Measurements from ENCODE around the gene CLECL1.
"Not testable (repeated sequence)": the region's sequence is repeated elsewhere in the genome, so short reads cannot be mapped to it uniquely, and the experiment has no call there.

CLECL1 gene

GRCh38 chr12:9697619-9698018 lies 35.3 kb downstream of the CLECL1 start:
- DNase-seq: no peak

GRCh38 chr12:9695661-9696060 lies 37.2 kb downstream of the CLECL1 start:
- not testable (repeated sequence) for DNase-seq

DNA sequence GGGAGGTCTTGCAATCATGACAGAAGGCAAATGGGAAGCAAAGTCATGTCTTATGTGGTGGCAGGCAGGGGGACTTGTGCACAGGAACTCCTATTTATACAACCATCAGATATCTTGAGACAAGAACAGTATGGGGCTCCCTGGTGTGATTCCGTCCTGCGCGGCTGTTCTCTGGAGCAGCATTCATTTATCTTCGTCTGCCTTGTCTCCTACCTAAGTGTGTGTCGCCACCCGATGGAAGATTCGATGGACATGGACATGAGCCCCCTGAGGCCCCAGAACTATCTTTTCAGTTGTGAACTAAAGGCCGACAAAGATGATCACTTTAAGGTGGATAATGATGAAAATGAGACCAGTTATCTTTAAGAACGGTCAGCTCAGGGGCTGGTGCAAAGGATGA lies 37.7 kb downstream of the CLECL1 start:
- DNase-seq: not testable (repeated sequence)

DNA sequence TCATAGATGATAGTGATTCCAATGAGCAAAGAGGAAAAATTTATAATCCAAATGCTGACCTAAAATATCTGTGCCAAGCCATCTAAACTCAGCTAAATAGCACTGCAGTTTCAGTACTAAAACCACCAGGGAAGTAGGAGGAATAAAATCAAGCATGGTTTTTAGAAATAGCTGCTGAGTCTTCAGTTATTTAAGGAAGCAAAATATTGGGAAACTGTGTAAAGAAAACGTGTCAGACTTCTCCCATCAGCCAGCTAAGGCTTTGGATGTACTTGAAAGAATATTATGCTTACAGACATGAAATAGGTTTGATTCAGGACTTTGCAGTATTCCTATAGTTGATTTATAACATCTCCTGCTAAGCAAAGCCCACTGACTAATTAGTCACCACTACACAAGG lies 38.7 kb downstream of the CLECL1 start:
- no peak for DNase-seq

- DNase-seq: no peak
Measured at GRCh38 chr12:9692909-9693308, 40.0 kb downstream of the CLECL1 start.

DNA sequence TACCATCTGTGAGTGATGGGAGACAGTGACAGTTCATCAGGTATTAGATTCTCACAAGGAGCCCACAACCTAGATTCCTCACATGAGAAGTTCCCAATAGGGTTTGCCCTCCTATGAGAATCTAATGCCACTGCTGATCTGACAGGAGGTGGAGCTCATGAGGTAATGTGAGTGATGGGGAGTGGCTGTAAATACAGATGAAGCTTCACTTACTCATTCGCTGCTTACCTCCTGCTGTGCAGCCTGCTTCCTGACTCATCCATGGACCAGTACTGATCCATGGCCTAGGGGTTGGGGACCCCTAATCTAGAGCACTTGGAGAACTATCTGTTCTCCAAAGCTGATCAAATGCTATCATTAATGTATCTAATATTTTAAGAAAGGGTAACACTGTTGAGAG lies 45.7 kb downstream of the CLECL1 start:
- DNase-seq: no peak

DNA sequence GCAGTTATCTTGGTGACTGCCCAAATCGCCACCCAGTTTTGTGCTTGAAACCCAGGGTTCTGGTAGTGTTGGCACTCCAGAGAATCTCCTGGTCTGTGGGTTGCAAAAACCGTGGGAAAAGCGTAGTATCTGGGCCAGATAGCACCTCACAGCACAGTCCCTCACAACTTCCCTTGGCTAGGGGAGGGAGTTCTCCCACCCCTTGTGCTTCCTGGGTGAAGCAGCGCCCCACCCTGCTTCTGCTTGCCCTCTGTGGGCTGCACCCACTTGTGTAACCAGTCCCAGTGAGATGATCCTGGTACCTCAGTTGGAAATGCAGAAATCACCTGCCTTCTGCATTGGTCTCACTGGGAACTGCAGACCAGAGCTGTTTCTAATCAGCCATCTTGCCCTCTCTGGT lies 47.0 kb downstream of the CLECL1 start:
- DNase-seq: no peak

GRCh38 chr12:9685366-9685765 lies 47.5 kb downstream of the CLECL1 start:
- DNase-seq: not testable (repeated sequence)

DNA sequence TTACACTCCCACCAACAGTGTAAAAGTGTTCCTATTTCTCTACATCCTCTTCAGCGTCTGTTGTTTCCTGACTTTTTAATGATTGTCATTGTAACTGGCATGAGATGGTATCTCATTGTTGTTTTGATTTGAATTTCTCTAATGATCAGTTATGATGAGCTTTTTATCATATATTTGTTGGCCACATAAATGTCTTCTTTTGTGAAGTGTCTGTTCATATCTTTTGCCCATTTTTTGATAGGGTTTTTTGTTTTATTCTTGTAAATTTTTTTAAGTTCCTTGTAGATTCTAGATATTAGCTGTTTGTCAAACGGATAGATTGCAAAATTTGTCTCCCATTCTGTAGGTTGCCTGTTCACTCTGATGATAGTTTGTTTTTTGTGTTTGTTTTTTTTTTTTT lies 49.9 kb downstream of the CLECL1 start:
- not testable (repeated sequence) for DNase-seq

DNA sequence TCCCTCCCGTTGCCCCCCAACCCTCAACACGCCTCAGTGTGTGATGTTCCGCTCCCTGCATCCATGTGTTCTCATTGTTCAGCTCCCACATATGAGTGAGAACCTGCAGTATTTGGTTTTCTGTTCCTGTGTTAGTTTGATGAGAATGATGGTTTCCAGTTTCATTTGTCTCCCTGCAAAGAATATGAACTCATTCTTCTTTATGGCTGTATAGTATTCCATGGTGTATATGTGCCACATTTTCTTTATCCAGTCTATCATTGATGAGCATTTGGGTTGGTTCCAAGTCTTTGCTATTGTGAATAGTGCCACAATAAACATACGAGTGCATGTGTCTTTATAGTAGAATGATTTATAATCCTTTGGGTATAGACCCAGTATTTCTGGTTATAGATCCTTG lies 50.4 kb downstream of the CLECL1 start:
- DNase-seq: not testable (repeated sequence)

DNA sequence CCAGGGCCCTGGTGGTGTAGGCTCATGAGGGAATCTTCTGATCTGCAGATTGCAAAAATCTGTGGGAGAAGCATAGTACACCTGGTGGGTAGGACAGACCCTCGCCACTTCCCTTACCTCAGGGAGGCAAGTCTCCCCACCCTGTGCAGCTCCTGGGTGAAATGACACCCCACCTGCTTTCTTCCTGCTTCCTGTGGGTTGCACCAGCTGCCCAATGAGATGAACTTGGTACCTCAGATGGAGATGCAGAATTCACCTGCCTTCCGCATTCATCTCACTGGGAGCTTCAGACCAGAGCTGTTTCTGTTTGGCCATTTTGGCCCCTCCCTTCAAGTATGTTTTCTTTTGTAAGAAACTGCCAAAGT lies 58.7 kb downstream of the CLECL1 start:
- no peak for DNase-seq

GRCh38 chr12:9673404-9674225 lies 59.3 kb downstream of the CLECL1 start:
- DNase-seq: peak in 14 of 56 donors; percentile 0 to 24 (median 8)

All from nucleus accumbens (tissue), 56 donors.